Fibroblast of pulmonary artery (primary cell): ENCODE results near the gene CKMT2.
"Not testable (repeated sequence)": the region's sequence is repeated elsewhere in the genome, so short reads cannot be mapped to it uniquely, and the experiment has no call there.

Experiments used
- DNase-seq: peaks from one replicate; pipeline ENCODE4 v3.0.0-alpha.2; 2010; ENCODE audit warnings: low read depth
- H3K4me3 ChIP-seq: replicated peaks from 2 replicates; pipeline ENCODE4 v1.5.1; 2011; ENCODE audit warnings: low read depth, mild to moderate bottlenecking, control low read depth, low read length, moderate library complexity
- TF ChIP-seq, protein P1 (sequence below): IDR thresholded peaks from 2 replicates; pipeline ENCODE4 v1.5.1; 2011; ENCODE audit warnings: mild to moderate bottlenecking, control low read depth, low read length, inconsistent platforms; ENCODE audit errors: missing control alignments

The CKMT2 gene

DNA sequence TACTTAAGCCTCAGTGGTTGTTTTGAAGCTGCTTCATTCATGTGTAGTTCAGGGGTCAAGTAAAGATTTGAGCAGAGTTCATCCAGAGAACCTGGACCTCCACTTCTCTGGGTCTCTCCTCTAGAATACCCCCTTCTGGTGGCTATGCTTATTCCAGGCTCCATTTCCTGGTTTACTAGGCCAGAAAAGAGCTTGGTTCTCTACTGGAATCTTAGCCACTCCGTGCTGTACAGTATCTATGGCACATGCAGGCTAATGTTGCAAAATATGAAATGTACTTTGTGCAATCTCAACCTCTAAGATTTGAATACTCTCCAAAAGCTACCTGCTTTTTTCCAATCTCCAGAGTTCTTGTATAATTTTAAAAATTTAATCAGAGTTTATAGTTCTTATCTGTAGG is 50.9 kb downstream of the CKMT2 start:
- TF ChIP-seq, protein P1, sequence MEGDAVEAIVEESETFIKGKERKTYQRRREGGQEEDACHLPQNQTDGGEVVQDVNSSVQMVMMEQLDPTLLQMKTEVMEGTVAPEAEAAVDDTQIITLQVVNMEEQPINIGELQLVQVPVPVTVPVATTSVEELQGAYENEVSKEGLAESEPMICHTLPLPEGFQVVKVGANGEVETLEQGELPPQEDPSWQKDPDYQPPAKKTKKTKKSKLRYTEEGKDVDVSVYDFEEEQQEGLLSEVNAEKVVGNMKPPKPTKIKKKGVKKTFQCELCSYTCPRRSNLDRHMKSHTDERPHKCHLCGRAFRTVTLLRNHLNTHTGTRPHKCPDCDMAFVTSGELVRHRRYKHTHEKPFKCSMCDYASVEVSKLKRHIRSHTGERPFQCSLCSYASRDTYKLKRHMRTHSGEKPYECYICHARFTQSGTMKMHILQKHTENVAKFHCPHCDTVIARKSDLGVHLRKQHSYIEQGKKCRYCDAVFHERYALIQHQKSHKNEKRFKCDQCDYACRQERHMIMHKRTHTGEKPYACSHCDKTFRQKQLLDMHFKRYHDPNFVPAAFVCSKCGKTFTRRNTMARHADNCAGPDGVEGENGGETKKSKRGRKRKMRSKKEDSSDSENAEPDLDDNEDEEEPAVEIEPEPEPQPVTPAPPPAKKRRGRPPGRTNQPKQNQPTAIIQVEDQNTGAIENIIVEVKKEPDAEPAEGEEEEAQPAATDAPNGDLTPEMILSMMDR: no peak
- no peak overlapping the region for H3K4me3 ChIP-seq
- no peak for DNase-seq

- no peak for DNase-seq
- H3K4me3 ChIP-seq: no peak overlapping the region
- TF ChIP-seq, protein P1: no peak
Measured at GRCh38 chr5:81286059-81286617, 53.0 kb downstream of the CKMT2 start.

DNA sequence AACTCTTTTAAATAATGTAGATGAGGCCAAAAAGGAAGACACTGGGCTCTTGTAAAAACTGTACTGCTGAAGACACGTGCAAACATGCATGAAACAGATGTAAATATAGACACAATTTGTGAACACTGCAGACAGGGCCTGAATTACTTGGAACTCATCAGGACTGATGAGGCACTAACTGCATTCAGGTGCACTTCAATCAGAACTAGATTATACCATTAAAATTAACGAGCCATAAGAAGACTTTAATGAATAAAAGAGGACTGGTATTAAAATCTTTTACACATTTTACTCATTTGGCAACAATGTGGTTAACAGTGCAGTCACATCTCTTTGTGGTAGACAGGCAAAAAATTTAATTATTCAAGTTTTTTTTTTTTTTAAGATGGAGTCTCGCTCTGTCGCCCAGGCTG is 54.9 kb downstream of the CKMT2 start:
- no peak overlapping the region for H3K4me3 ChIP-seq
- TF ChIP-seq, protein P1: no peak
- no peak for DNase-seq

DNA sequence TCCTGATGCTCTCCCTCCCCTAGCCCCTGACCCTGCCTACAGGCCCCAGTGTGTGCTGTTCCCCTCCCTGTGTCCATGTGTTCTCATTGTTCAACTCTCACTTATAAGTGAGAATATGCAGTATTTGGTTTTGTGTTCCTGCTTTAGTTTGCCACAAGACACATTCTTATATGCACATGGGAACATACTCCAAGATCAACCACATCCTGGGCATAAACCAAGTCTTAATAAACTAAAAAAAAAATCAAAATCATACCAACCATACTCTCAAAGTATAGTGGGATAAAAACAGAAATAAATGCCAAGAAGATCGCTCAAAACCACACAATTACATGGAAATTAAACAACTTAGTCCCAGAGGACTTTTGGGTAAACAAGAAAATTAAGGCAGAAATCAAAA is 57.0 kb downstream of the CKMT2 start:
- no peak overlapping the region for H3K4me3 ChIP-seq
- TF ChIP-seq, protein P1: no peak
- no peak for DNase-seq

- DNase-seq: no peak
- TF ChIP-seq, protein P1: no peak
- no peak overlapping the region for H3K4me3 ChIP-seq
Measured at GRCh38 chr5:81292130-81292529, 59.0 kb downstream of the CKMT2 start.

- not testable (repeated sequence) for H3K4me3 ChIP-seq, DNase-seq
Measured at GRCh38 chr5:81294021-81294420, 60.9 kb downstream of the CKMT2 start.

DNA sequence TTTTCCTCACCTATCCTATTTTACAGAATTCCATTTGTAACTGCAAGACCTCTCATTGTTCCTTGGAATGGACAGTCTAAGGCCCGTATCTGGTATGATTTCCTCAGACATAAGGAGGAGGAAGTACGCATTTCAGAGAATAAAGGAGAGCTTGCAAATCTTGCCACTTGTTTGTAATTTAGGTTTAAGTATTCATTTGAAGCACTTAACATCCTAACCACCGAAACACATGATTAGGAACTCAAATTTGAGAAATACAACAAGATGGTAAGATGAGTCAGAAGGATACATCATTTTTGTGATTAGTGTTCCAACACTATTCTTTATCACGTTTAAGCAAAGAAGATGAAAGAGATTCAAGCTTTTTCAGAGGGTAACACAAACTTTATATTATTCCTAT is 64.4 kb downstream of the CKMT2 start:
- TF ChIP-seq, protein P1: no peak
- no peak for DNase-seq
- no peak overlapping the region for H3K4me3 ChIP-seq
